G401 (cell line): ENCODE results near the gene CACNA1E. TPM values are rescaled to one million over a fixed set of nuclear protein-coding genes. Genes with fewer than 3 reads are reported as not detected.
"Not testable (repeated sequence)": the region's sequence is repeated elsewhere in the genome, so short reads cannot be mapped to it uniquely, and the experiment has no call there.

Experiments used
- DNase-seq: peaks from one replicate; pipeline ENCODE4 v3.0.0-alpha.2; 2015; ENCODE audit warnings: low spot score
- in situ Hi-C: cut with HindIII; loops from 2 replicates; pipeline ENCODE4 v1.10.0; 2016; ENCODE audit warnings: low sequenced_read_pairs, mixed read lengths
- total RNA-seq: library from RNA; depleted of rRNA; stranded (reverse); fragments of >200 nt; shearing (Covaris generic); gene quantifications from 2 replicates; pipeline ENCODE4 v1.2.3, GENCODE V29; 2014

CACNA1E gene
- total RNA-seq, 1 experiment from 2014 or later, result not detected

GRCh38 chr1:181508486-181509165 is 25.3 kb downstream of the CACNA1E start:
- in situ Hi-C loops, result no loop called here
- no peak for DNase-seq

- no peak for DNase-seq
- in situ Hi-C loops, result no loop called here
Observed at GRCh38 chr1:181513786-181514297, 30.5 kb downstream of the CACNA1E start.

DNA sequence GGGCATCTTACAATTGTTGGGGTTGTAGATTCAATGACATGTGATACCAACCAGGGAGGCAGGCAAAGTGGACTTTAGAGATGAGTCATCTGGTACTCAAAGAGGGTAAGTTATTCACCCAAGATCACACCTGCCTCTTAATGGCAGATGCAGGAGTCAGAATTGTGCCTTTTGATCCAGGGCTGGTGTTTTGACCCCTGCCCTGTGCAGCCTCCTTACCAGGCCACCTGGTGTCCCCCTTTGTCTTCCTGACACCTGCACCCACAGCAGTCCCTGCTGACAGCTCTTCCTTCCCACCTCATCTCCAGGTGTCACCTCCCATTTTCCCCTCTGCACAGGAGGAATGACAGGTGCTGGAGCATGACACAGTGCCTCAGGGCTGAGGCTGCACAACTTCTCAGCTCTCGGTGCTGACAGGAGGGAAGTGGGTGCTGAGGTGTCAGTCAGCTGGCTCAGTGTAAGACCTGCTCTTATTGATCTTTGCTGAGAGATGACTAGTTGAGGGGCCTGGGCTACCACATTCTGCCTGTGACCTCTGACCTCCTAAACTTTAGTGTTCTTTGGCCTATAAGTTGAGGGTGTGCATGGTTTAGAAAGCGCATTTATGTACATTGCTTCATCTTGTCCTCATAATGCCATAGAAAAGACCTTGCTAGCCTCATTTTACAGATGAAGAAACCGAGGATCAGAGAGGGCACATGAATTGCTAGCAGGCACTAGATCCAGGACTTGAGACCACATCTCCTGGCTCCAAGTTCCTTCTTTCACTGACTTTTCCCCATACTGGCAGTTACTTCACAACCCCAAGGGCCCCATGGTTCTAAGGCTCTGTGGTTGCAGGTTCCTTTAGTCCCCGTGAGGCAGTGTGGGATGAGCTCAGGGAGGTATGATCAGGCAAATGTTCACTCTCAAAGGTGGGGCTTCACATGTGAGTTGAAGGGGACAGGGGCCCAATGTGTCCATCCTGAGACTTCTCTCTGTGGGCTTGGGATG is 31.3 kb downstream of the CACNA1E start:
- no peak for DNase-seq
- in situ Hi-C loops, result no loop called here

DNA sequence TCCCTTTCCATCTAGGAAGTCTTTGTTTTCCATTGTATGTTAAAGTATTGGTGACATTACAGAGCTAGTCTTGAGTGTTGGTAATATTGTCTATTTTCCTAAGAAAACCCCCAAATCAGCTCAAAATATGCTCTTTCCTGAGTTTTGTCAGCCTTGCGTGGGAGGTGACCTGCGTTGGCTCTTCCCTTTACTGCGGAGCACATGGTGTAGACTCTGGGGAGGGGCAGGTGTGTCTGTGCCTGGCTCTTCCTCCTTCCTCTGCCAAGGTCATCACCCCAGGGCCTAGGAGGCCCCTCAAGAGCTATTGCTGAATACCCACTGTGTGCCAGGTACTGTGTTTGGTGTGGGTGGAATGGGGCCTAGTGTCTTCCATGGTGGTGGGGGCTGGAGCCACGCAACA is 33.4 kb downstream of the CACNA1E start:
- no peak for DNase-seq
- in situ Hi-C loops, result no loop called here

DNA sequence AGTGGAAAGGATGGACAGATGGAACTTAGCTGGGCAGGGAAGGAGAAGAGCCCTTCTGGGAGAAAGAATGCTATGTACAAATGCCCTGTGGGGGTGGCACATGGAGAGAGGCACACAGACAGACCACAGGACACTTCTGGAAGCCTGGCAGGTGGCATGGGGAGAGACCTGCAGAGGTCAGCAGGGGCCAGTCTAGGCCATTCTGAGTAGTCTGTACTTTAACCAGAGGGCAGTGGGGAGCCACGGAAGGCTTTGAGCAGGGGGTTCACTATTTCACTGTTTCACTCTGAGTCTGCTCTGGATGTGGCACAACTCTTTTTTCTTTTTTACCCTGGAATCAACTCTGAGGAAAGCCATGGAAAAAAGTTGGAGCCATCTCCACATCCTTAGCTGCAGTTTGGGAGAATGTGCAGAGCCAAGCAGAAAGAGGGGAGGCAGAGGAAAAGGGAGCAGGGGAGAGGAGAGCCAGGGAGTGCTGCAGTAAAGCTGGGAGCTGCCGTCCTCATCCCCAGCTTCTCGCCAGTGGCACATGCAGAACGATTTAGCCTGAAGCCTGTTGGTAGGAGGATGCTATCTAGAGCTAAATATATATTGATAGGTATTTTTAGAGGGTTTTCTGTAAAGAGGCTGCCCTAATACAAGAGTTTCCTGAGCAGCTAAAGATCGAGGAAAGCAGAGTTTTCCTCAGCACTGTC is 34.0 kb downstream of the CACNA1E start:
- no peak for DNase-seq
- in situ Hi-C loops, result no loop called here

GRCh38 chr1:181518152-181518551 is 34.8 kb downstream of the CACNA1E start:
- no peak for DNase-seq
- in situ Hi-C loops, result no loop called here

DNA sequence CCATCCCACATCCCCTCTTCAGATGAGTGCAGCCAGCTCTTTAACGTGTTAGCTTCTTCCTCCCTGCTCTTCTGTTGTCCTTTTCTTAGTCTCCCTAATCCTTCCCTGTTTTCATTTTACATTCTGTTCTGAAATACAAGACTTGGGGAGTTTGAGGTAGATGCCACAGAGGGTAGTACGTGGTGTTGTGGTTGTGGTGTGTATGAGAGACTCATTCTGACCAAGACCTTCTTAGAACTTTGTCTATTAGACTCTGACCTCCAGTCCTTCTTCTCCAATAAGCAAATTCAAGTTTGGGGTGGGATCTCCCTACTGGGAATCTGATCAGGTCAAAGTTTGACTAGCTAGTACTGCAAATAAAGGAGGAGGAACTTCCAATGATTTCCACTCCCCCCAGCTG is 39.5 kb downstream of the CACNA1E start:
- in situ Hi-C loops, result no loop called here
- DNase-seq, result no peak

DNA sequence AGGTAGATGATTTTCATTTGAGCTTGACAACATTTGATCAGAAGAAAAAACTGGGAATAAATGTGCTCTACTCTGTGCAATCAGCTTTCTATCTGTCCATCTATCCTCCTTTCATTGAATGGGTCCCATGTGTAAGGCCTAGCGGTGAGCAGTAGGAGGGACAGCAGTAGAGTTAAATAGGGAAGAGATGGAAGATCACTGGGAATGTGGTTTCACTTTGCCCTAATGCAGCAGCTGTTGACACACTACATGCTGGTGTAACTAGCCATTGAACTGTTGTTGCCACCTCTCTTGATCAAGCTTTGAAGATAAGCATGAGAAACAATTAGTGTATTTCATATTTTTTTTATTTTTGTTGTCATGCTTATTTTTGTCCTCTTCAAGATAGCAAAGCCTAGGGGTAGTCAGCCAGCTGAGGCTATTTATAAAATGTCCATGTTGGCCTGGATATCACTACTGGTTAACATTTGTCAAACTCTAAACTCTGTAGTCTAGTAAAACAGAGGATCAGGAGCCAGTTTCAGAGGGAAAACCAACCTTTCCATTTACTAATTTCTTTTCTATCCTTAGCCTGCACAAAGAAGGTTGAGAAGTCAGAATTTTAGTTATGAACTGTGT is 41.9 kb downstream of the CACNA1E start:
- DNase-seq, result no peak
- in situ Hi-C loops, result no loop called here

DNA sequence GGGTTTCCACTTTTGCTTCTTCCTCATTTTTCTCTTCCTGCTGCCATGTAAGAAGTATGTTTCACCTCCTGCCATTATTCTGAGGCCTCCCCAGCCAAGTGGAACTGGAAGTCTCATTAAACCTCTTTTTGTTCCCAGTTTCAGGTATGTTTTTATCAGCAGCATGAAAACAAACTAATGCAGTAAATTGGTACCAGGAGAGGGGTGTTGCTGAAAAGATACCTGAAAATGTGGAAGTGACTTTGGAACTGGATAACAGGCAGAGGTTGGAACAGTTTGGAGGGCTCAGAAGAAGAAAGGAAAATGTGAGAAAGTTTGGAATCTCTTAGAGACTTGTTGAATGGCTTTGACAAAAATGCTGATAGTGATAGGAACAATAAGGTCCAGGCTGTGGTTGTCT is 44.9 kb downstream of the CACNA1E start:
- DNase-seq, in situ Hi-C loops: not testable (repeated sequence)

DNA sequence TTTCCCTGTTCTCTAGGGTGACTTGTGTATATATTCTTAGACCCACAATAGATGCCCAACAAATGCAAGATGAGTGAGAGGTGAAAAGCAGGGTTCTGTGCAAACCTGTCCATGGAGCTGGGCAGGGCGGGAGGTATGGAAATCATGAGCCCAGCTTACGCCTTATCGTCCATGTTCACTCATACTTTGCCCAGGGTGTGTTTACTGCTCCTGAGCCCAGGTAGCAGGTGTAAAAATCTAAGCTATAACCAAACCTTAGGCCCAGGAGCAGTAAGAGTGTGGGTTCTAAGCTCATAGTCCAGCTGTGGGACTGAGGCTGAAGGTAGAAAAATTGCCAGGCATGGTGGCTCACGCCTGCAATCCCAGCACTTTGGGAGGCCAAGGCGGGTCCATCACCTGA is 48.1 kb downstream of the CACNA1E start:
- in situ Hi-C loops, result no loop called here
- no peak for DNase-seq

- DNase-seq, result no peak
- in situ Hi-C loops, result no loop called here
Observed at GRCh38 chr1:181531951-181532600, 48.8 kb downstream of the CACNA1E start.

DNA sequence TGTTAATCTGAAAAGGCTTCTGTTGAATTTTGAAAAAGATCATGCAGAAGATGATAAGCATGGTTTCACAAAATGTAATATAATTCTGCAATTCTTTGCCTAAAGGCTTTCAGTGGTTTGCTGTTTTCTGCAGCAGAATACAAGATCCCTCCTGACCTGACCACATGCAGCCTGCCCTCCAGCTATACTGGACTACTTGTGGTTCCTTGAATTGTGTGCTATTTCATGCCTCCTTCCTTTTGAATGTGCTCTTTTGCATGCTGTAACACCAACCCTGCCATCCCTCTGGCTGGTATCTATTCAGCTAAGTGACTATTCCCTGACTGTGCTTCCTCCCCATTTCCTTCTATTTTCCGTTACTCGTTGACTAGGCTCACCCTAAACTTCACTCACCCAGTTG is 55.5 kb downstream of the CACNA1E start:
- in situ Hi-C loops, result no loop called here
- no peak for DNase-seq

GRCh38 chr1:181541458-181541857 is 58.1 kb downstream of the CACNA1E start:
- in situ Hi-C loops, result no loop called here
- no peak for DNase-seq

DNA sequence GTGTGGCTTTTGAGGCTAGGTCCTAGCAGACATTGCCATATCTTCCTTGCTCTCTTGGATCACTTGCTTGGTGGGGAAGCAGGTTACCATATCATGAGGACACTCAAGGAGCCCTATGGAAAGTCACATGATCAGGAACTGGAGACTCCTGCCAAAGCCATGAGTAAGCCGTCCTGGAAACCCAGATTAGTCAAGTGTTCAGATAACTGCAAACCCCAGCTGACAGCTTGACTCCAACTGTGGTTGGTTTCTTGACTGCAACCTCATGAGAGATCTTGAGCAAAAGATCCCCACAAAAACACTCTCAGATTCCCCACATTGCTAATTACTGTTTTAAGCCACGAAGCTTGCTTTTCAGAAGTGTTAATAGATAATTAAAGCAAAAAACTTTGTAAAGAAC is 58.6 kb downstream of the CACNA1E start:
- in situ Hi-C loops, result no loop called here
- no peak for DNase-seq

GRCh38 chr1:181542406-181542805 is 59.1 kb downstream of the CACNA1E start:
- in situ Hi-C loops, result not testable (repeated sequence)

DNA sequence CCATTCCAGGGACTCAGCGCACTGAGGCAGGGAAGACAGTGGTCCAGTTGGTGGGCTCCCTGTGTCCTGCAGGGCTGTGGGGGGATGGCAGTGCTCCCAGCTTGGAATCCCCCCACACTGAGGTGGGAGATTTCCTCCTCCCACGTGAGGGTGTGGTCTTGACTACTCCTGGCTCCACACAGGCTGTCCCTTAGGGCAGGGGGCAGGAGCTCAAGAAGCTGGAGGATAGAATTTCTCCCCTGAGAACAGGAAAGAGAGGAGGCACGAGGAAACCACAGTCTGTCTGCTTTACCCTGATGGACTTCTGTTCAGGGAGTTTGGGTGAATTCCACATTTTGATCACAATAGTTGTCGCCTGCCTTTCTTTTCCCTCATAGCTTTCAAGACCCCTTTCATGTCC is 62.1 kb downstream of the CACNA1E start:
- DNase-seq, result no peak
- in situ Hi-C loops, result no loop called here

More at GRCh38 chr1:181542406-181542805, 59.1 kb downstream of the CACNA1E start:
- not testable (repeated sequence) for DNase-seq

DNA sequence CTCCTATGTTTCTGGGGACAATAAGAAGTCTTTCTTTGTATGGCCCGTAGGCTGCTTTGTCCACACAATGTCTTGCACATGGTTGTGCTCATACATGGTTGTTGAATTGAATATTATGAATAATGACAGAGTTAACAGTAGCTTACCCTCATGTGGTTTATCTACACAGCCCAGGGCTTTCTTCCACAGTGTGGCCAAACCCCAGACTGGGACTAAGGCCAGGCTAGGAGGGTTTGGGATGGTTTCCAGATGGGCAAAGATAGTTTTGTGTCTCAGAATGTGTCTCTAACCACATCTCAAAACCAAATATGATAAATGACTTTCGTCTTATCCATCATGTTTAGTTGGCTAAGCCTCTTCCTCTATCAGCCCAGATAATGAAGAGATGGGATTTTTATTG is 65.2 kb downstream of the CACNA1E start:
- in situ Hi-C loops, result no loop called here
- DNase-seq, result no peak

DNA sequence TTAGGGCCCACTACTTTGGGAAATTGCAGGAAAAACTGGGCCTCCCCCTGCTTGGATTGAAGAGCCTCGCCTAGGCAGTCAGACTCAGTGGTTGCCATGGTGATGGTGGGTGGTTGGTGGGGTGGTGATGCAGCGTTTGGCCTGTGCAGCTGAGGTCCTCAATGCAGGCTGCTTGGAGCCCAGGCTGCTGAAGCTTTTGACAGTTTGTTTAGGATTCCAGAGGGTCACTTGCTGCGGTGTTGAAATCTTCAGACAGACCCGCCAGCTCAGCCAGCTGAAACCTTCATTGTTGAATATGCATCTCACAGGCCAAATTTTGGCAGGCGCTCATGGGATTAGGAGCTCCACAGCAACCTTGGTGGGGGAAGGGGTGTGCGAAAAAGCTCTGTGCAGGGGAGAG is 67.9 kb downstream of the CACNA1E start:
- peak; percentile 39 for DNase-seq
- in situ Hi-C loops, result no loop called here

DNA sequence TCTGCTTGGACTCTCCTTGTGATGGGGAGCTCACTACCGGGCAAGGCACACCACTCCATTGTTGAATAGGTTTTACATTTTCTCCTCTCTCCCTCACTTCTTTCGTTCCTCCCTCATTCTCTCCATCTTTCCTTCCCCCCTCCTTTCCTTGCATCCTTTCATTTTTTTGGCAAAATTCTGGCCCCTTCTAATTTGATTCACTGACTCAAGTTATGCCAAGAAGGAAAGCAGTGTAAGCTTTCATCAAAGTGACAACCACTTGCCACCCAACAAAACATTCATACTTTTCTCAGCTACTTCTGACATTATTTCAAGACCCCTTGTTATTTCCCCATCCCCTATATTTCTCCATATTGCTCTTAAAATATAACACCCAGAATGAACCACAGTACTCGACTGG is 68.4 kb downstream of the CACNA1E start:
- DNase-seq, result no peak
- in situ Hi-C loops, result no loop called here
